Measurements from ENCODE around the gene SLC22A15. TPM values are rescaled to one million over a fixed set of nuclear protein-coding genes. Genes with fewer than 3 reads are reported as not detected.
A peak's percentile ranks its signal among the peaks of the same experiment; 100 is the strongest.

SLC22A15 gene
- total RNA-seq, 2 experiments from 2014 or later = 0.23 to 0.25 TPM

DNA sequence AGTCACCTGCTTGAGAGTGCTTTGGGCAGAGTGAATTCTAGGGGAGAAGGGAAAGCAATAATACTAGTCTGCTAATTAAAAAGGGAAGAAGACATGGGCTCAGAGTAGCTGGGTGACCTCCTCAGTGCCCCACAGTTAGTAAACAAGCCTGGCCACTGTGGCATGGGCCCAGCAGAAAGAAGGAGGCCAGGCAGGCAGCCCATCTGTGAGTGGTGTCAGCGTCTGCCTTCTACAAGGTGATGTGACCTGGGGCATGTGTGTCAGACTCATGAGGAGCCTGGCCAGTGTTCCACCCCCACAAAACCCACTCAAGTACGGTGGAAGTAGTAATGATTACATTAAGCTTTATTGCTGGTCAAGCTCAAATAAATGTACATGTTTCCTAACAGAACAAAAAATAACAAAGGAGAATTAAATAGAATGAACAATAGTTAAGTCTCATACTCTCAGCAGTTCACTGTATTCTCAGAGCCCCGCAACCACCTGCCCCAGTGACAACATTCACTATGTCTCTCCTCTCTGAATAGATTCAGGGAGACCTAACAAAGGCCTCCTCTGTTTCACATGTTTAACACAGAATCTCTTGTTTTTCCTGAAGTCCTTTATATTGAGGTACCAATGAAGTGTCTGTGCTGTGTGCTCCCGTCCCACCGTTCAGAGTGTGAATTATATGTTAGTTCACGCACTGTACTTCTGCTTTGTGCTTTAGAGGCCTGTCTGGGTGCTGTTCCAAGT lies 32.5 kb downstream of the SLC22A15 start:
- no peaks in the 10 kb centered on the region for H3K36me3 Mint-ChIP-seq (ENCODE audit: low read depth)
- intact Hi-C loops (cut with DNase I, micrococcal nuclease) = no loop called here
- no peak for ATAC-seq
- POLR2A ChIA-PET = no interaction called here
- no peak overlapping the region for H3K27ac Mint-ChIP-seq
- CTCF ChIA-PET = interaction anchor here (0.8 to 1.4 kb wide), 2 partner anchors 21 to 91 kb away, joined by 3 to 4 read pairs; no protein-coding TSS in a partner anchor
- H3K4me3 Mint-ChIP-seq = no peak overlapping the region
- no peaks in the 10 kb centered on the region for H3K9me3 Mint-ChIP-seq (ENCODE audit: low read depth)
- no peaks in the 10 kb centered on the region for H3K27me3 Mint-ChIP-seq
- DNase-seq = no peak
- H3K4me1 Mint-ChIP-seq = peaks cover 13% of the 10 kb centered on the region

DNA sequence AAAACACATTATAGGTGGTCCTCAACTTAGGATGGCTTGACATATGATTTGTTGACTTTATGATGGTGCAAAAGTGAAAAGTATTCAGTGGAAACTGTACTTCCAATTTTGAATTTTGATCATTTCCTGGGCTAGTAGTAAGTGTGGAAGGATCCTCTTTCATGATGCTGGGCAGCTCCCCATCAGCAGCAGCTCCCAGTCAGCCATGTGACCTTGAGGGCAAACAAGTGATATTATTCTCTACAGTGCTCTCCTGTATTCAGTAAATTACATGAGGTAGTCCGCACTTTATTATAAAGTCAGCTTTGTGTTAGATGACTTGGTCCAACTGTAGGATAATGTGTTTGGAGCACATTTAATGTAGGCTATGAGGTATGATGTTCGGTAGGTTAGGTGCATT lies 36.4 kb downstream of the SLC22A15 start:
- no peak for ATAC-seq
- Mint-ChIP-seq H3K9me3 (ENCODE audit: low read depth) (no peaks in the 10 kb centered on the region), H3K27ac (no peak overlapping the region), H3K27me3 (no peaks in the 10 kb centered on the region), H3K4me1 (no peaks in the 10 kb centered on the region), H3K36me3 (ENCODE audit: low read depth) (no peaks in the 10 kb centered on the region), H3K4me3 (no peak overlapping the region)
- ChIA-PET CTCF (no interaction called here), POLR2A (no interaction called here)
- intact Hi-C loops (cut with DNase I, micrococcal nuclease) = no loop called here
- no peak for DNase-seq

GRCh38 chr1:116015679-116016078 lies 39.4 kb downstream of the SLC22A15 start:
- ChIA-PET CTCF (interaction anchor here (1.1 kb wide), 1 partner anchor 8 kb away, joined by 4 read pairs; no protein-coding TSS in a partner anchor), POLR2A (no interaction called here)
- Mint-ChIP-seq H3K9me3 (ENCODE audit: low read depth) (no peaks in the 10 kb centered on the region), H3K27me3 (no peaks in the 10 kb centered on the region), H3K36me3 (ENCODE audit: low read depth) (no peaks in the 10 kb centered on the region), H3K4me1 (no peaks in the 10 kb centered on the region), H3K27ac (no peak overlapping the region), H3K4me3 (no peak overlapping the region)
- ATAC-seq (no peak), DNase-seq (no peak)
- intact Hi-C loops (cut with DNase I, micrococcal nuclease) = no loop called here

- ATAC-seq (no peak), DNase-seq (no peak)
- ChIA-PET CTCF (no interaction called here), POLR2A (interaction anchor here (0.7 kb wide), 1 partner anchor 101 kb away, joined by 3 read pairs; no protein-coding TSS in a partner anchor)
- intact Hi-C loops (cut with DNase I, micrococcal nuclease) = no loop called here
- H3K27ac Mint-ChIP-seq = no peak overlapping the region
- no peaks in the 10 kb centered on the region for H3K36me3 Mint-ChIP-seq (ENCODE audit: low read depth)
- no peaks in the 10 kb centered on the region for H3K27me3 Mint-ChIP-seq
- H3K4me3 Mint-ChIP-seq = no peak overlapping the region
- H3K9me3 Mint-ChIP-seq (ENCODE audit: low read depth) = no peaks in the 10 kb centered on the region
- no peaks in the 10 kb centered on the region for H3K4me1 Mint-ChIP-seq
Observed at GRCh38 chr1:116018007-116018406, 41.7 kb downstream of the SLC22A15 start.

DNA sequence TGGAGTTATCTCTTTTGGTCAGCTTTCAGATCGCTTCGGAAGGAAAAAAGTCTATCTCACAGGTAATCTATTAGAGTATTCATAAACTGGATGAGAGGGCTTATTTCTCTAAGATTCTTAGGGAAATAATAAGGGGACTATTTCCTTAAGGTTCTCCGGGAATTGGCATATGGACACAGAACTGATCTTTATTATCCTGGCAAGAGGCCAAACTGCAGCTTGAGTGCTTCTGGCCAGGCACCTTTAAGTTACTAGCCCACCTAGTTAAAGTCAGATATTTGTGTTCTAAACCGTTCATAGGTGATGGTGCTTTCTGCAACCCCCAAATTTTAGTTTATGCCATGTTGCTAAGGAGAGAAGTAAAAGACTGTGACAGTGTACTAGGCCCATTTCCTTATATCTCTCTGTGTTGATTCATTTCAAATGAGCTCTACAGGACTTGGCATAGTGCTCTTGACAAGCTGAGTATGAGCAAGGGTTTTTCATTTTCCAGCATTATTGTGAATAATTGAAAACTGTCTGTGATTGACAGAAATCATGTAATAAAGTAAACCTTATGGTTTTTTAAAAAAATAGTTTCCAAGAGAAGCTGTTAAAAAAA lies 43.4 kb downstream of the SLC22A15 start:
- Mint-ChIP-seq H3K36me3 (ENCODE audit: low read depth) (no peaks in the 10 kb centered on the region), H3K4me3 (no peak overlapping the region), H3K27ac (no peak overlapping the region), H3K27me3 (no peaks in the 10 kb centered on the region), H3K4me1 (no peaks in the 10 kb centered on the region), H3K9me3 (ENCODE audit: low read depth) (no peaks in the 10 kb centered on the region)
- intact Hi-C loops (cut with DNase I, micrococcal nuclease) = loop anchor here (2.0 to 5.0 kb wide), 2 partner anchors 212 to 213 kb away; no protein-coding TSS in a partner anchor
- ATAC-seq (no peak), DNase-seq (no peak)
- CTCF ChIA-PET = interaction anchor here (0.7 to 2.7 kb wide), 27 partner anchors 9 to 411 kb away, joined by 3 to 12 read pairs (median 5); no protein-coding TSS in a partner anchor
- POLR2A ChIA-PET = no interaction called here

DNA sequence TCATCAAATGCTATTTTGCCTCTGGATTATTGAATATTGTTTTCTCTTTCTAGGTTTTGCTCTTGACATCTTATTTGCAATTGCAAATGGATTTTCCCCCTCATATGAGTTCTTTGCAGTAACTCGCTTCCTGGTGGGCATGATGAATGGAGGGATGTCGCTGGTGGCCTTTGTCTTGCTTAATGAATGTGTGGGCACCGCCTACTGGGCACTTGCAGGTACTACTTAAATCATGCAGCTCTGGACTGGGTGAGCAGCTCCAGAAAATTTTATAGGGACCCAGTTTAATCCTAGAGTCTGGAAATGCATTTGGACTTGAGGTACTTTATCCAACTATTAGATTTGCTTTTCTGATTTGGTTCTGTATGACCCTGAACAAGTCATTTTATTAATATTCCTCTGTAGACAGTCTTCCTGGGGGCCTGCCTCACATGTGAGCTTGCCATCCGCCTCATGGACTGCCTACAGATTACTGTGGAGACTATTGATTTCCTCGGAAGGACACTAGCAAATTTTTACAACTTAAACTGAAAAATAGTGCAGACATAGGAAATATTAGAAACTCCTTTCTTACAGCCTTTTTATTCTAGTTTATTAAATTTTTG lies 44.5 kb downstream of the SLC22A15 start:
- intact Hi-C loops (cut with DNase I, micrococcal nuclease) = loop anchor here (2.0 to 5.0 kb wide), 2 partner anchors 213 to 214 kb away; no protein-coding TSS in a partner anchor
- POLR2A ChIA-PET = interaction anchor here (0.7 kb wide), 1 partner anchor 38 kb away, joined by 3 read pairs; no protein-coding TSS in a partner anchor
- peak; percentile 68 for ATAC-seq

DNA sequence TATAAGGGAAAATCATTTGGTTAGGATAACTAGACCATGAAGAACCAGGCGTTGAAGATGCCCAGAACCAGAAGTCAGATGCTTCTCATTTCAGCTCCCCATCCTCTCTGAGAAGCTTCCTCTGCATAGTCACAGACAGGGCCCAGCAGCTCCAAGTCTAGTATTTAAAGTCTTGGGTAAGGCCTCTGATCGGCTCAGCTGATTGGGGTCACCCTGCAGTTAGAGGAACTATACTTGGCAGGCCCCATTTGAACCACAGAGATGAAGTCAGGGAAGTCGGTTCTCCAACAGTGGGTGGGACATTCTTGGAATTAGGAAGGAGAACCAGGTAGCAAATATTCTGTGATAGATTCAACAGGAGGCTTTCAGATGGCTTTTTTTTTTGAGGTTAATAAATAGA lies 48.3 kb downstream of the SLC22A15 start:
- H3K27ac Mint-ChIP-seq = no peak overlapping the region
- CTCF ChIA-PET = interaction anchor here (0.6 to 0.9 kb wide), 2 partner anchors 10 to 437 kb away, joined by 4 read pairs; no protein-coding TSS in a partner anchor
- H3K4me3 Mint-ChIP-seq = no peak overlapping the region
- DNase-seq (no peak), ATAC-seq (no peak)
- POLR2A ChIA-PET = no interaction called here
- no peaks in the 10 kb centered on the region for H3K4me1 Mint-ChIP-seq
- peaks cover 2% of the 10 kb centered on the region for H3K27me3 Mint-ChIP-seq
- no peaks in the 10 kb centered on the region for H3K9me3 Mint-ChIP-seq (ENCODE audit: low read depth)
- intact Hi-C loops (cut with DNase I, micrococcal nuclease) = loop anchor here in 1 of 2 experiments (5.0 kb wide), 1 partner anchor 217 kb away; no protein-coding TSS in a partner anchor
- H3K36me3 Mint-ChIP-seq (ENCODE audit: low read depth) = no peaks in the 10 kb centered on the region

More for the DNA sequence above, 44.5 kb downstream of the SLC22A15 start:
- H3K9me3 Mint-ChIP-seq (ENCODE audit: low read depth) = no peaks in the 10 kb centered on the region
- H3K4me1 Mint-ChIP-seq = no peaks in the 10 kb centered on the region
- CTCF ChIA-PET = interaction anchor here (0.7 to 2.7 kb wide), 28 partner anchors 9 to 458 kb away, joined by 3 to 12 read pairs (median 5); no protein-coding TSS in a partner anchor
- no peaks in the 10 kb centered on the region for H3K27me3 Mint-ChIP-seq
- no peak overlapping the region for H3K27ac Mint-ChIP-seq
- H3K36me3 Mint-ChIP-seq (ENCODE audit: low read depth) = no peaks in the 10 kb centered on the region
- peak; percentile 68 for DNase-seq
- H3K4me3 Mint-ChIP-seq = no peak overlapping the region

GRCh38 chr1:116026631-116027030 lies 50.3 kb downstream of the SLC22A15 start:
- POLR2A ChIA-PET = no interaction called here
- ATAC-seq (no peak), DNase-seq (no peak)
- Mint-ChIP-seq H3K4me1 (no peaks in the 10 kb centered on the region), H3K9me3 (ENCODE audit: low read depth) (no peaks in the 10 kb centered on the region), H3K4me3 (no peak overlapping the region), H3K27ac (no peak overlapping the region), H3K27me3 (peaks cover 2% of the 10 kb centered on the region), H3K36me3 (ENCODE audit: low read depth) (no peaks in the 10 kb centered on the region)
- CTCF ChIA-PET = interaction anchor here (0.8 kb wide), 1 partner anchor 84 kb away, joined by 5 read pairs; no protein-coding TSS in a partner anchor
- intact Hi-C loops (cut with DNase I, micrococcal nuclease) = no loop called here

DNA sequence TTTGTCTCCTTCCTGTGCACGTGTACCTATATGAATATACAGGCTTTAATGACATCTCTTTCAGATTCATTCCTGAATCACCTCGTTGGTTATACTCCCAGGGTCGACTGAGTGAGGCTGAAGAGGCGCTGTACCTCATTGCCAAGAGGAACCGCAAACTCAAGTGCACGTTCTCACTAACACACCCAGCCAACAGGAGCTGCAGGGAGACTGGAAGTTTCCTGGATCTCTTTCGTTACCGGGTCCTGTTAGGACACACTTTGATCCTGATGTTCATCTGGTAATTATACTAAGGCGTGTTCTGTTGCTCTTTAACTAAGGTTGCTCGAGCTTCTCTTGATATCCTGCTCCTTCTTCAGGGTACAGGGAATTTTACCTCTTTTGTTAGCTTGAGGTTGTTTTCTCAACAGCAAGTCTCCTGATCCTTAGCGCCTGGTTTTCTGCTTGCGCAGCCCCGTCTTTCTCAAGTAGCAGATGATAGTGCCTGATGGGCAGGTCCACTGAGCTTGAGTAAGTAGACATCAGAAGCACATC lies 55.1 kb downstream of the SLC22A15 start:
- H3K36me3 Mint-ChIP-seq (ENCODE audit: low read depth) = no peaks in the 10 kb centered on the region
- H3K27ac Mint-ChIP-seq = no peak overlapping the region
- H3K27me3 Mint-ChIP-seq = peaks cover 4% of the 10 kb centered on the region
- ATAC-seq (no peak), DNase-seq (no peak)
- H3K4me3 Mint-ChIP-seq = no peak overlapping the region
- POLR2A ChIA-PET = no interaction called here
- CTCF ChIA-PET = interaction anchor here (0.7 to 1.0 kb wide), 2 partner anchors 11 to 16 kb away, joined by 3 to 5 read pairs; no protein-coding TSS in a partner anchor
- H3K9me3 Mint-ChIP-seq (ENCODE audit: low read depth) = no peaks in the 10 kb centered on the region
- no peaks in the 10 kb centered on the region for H3K4me1 Mint-ChIP-seq
- intact Hi-C loops (cut with DNase I, micrococcal nuclease) = no loop called here

DNA sequence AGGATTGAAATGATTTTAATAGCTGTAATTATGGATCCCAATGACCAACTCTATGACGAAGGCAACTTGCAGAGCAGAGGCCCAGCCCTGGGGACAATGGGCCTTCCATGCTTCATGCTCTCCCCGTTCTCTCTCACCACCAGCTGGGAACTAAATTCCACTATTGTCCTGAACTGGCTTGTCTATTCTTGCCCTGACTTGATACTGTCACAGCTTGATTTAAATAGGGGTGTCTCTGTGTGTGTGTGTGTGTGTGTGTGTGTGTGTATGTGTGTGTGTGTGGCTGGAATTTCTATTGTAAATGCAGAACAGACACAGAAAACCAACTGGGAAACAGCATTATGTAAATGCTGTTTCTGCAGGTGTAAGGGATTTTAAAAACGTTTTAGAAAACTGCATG lies 57.0 kb downstream of the SLC22A15 start:
- Mint-ChIP-seq H3K27me3 (peaks cover 2% of the 10 kb centered on the region), H3K9me3 (ENCODE audit: low read depth) (no peaks in the 10 kb centered on the region), H3K4me1 (no peaks in the 10 kb centered on the region), H3K4me3 (no peak overlapping the region), H3K27ac (no peak overlapping the region), H3K36me3 (ENCODE audit: low read depth) (no peaks in the 10 kb centered on the region)
- CTCF ChIA-PET = interaction anchor here (2.0 kb wide), 1 partner anchor 13 kb away, joined by 11 read pairs; no protein-coding TSS in a partner anchor
- POLR2A ChIA-PET = no interaction called here
- ATAC-seq = no peak
- no peak for DNase-seq
- intact Hi-C loops (cut with DNase I, micrococcal nuclease) = no loop called here

DNA sequence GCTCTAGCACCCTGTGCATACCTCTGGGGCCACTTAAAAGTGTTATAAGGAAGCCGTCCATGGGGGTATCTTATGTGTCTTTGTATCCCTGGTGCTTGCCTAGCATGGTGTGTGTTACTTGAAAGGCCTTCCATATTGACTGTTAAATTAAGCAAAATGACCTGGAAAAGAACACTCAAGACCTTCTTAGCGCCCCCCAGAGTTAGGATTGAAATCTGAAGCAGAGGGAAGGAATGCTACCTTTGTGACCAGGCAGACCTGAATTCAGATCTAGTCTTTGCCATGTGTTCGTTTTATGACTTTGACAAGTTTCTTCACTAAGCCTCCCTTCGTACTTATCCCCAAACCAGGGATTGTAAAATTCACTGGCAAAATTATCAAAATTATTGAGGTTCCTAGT lies 59.9 kb downstream of the SLC22A15 start:
- Mint-ChIP-seq H3K27ac (no peak overlapping the region), H3K4me1 (no peaks in the 10 kb centered on the region), H3K4me3 (no peak overlapping the region), H3K9me3 (ENCODE audit: low read depth) (no peaks in the 10 kb centered on the region), H3K27me3 (peaks cover 2% of the 10 kb centered on the region), H3K36me3 (ENCODE audit: low read depth) (no peaks in the 10 kb centered on the region)
- DNase-seq = no peak
- ChIA-PET POLR2A (no interaction called here), CTCF (interaction anchor here (0.6 to 0.9 kb wide), 2 partner anchors 16 to 220 kb away, joined by 4 to 5 read pairs; no protein-coding TSS in a partner anchor)
- ATAC-seq = no peak
- intact Hi-C loops (cut with DNase I, micrococcal nuclease) = no loop called here

Data from activated CD4-positive, alpha-beta T cell treated with anti-CD3 and anti-CD28 coated beads for 36 hours (primary cell).